Chondrocyte (in vitro differentiated cells): ENCODE results near the gene LSS. TPM values are rescaled to one million over a fixed set of nuclear protein-coding genes. Genes with fewer than 3 reads are reported as not detected.
"Not testable (repeated sequence)": the region's sequence is repeated elsewhere in the genome, so short reads cannot be mapped to it uniquely, and the experiment has no call there.

ENCODE experiments used
- DNase-seq: peaks from one replicate; pipeline ENCODE4 v3.0.0; 2021; ENCODE audit warnings: mixed read lengths, low spot score
- H3K27ac Mint-ChIP-seq: one replicate; pipeline ENCODE4 v1.8.0; 2021; ENCODE audit warnings: mild to moderate bottlenecking, moderate library complexity, mixed read lengths; ENCODE audit not compliant: unreplicated experiment
- H3K27me3 Mint-ChIP-seq: 2 replicates; pipeline ENCODE4 v1.8.0; 2021; ENCODE audit warnings: low read depth, mixed read lengths
- H3K36me3 Mint-ChIP-seq: 2 replicates; pipeline ENCODE4 v1.8.0; 2021; ENCODE audit warnings: low read depth, mixed read lengths
- H3K4me1 Mint-ChIP-seq: 2 replicates; pipeline ENCODE4 v1.8.0; 2021; ENCODE audit warnings: low read depth, mild to moderate bottlenecking, mixed read lengths
- H3K4me3 Mint-ChIP-seq: one replicate; pipeline ENCODE4 v1.8.0; 2021; ENCODE audit warnings: mild to moderate bottlenecking, moderate library complexity, mixed read lengths; ENCODE audit not compliant: unreplicated experiment
- H3K9me3 Mint-ChIP-seq: 2 replicates; pipeline ENCODE4 v1.8.0; 2021; ENCODE audit warnings: low read depth, mixed read lengths
- CTCF ChIP-seq: fragments of 200-600 bp; sonication (generic); IDR thresholded peaks from 2 replicates; pipeline ENCODE4 v1.5.0; 2021; ENCODE audit warnings: antibody characterized with exemption, mild to moderate bottlenecking, moderate library complexity
- total RNA-seq: library from RNA; stranded (reverse); gene quantifications from 3 replicates; pipeline ENCODE4 v1.2.1, GENCODE V29; 2021

LSS gene
- total RNA-seq, 1 donor from 2014 or later = 107 TPM

- H3K4me1 Mint-ChIP-seq = no peaks in the 10 kb centered on the region
- DNase-seq = peak; percentile 77
- no peaks in the 10 kb centered on the region for H3K27me3 Mint-ChIP-seq
- no peaks in the 10 kb centered on the region for H3K9me3 Mint-ChIP-seq
- TF ChIP-seq CTCF = no peak
- peaks cover 25% of the 10 kb centered on the region for H3K36me3 Mint-ChIP-seq
- H3K27ac Mint-ChIP-seq = no peak overlapping the region
- no peak overlapping the region for H3K4me3 Mint-ChIP-seq
Measured at GRCh38 chr21:46206163-46207005, 22.2 kb downstream of the LSS start.

GRCh38 chr21:46205766-46206162 lies 22.8 kb downstream of the LSS start:
- H3K27me3 Mint-ChIP-seq = no peaks in the 10 kb centered on the region
- H3K4me3 Mint-ChIP-seq = no peak overlapping the region
- no peak for DNase-seq
- H3K4me1 Mint-ChIP-seq = no peaks in the 10 kb centered on the region
- H3K27ac Mint-ChIP-seq = no peak overlapping the region
- H3K9me3 Mint-ChIP-seq = no peaks in the 10 kb centered on the region
- H3K36me3 Mint-ChIP-seq = peaks cover 27% of the 10 kb centered on the region
- no peak for TF ChIP-seq CTCF

GRCh38 chr21:46205166-46205565 lies 23.4 kb downstream of the LSS start:
- H3K36me3 Mint-ChIP-seq = peaks cover 28% of the 10 kb centered on the region
- no peak for TF ChIP-seq CTCF
- H3K4me1 Mint-ChIP-seq = no peaks in the 10 kb centered on the region
- H3K27ac Mint-ChIP-seq = no peak overlapping the region
- peak; percentile 38 for DNase-seq
- H3K27me3 Mint-ChIP-seq = no peaks in the 10 kb centered on the region
- H3K9me3 Mint-ChIP-seq = no peaks in the 10 kb centered on the region
- no peak overlapping the region for H3K4me3 Mint-ChIP-seq

GRCh38 chr21:46203203-46203600 lies 25.4 kb downstream of the LSS start:
- Mint-ChIP-seq H3K27me3 (no peaks in the 10 kb centered on the region), H3K27ac (no peak overlapping the region), H3K4me3 (no peak overlapping the region), H3K9me3 (no peaks in the 10 kb centered on the region), H3K36me3 (peaks cover 41% of the 10 kb centered on the region), H3K4me1 (no peaks in the 10 kb centered on the region)
- peak; percentile 24 for DNase-seq
- TF ChIP-seq CTCF = no peak

- no peak for TF ChIP-seq CTCF
- Mint-ChIP-seq H3K36me3 (peaks cover 39% of the 10 kb centered on the region), H3K27me3 (no peaks in the 10 kb centered on the region), H3K4me1 (no peaks in the 10 kb centered on the region), H3K27ac (no peak overlapping the region), H3K4me3 (no peak overlapping the region), H3K9me3 (no peaks in the 10 kb centered on the region)
- peak; percentile 33 for DNase-seq
Measured at GRCh38 chr21:46202592-46203202, 25.9 kb downstream of the LSS start.

GRCh38 chr21:46200877-46201803 lies 27.4 kb downstream of the LSS start:
- not testable (repeated sequence) for H3K9me3 Mint-ChIP-seq, H3K4me3 Mint-ChIP-seq, DNase-seq, H3K4me1 Mint-ChIP-seq, H3K27me3 Mint-ChIP-seq, H3K27ac Mint-ChIP-seq
- peaks cover 43% of the 10 kb centered on the region for H3K36me3 Mint-ChIP-seq
